Endothelial cell of umbilical vein (primary cell): ENCODE data around the gene RAB31. TPM values are rescaled to one million over a fixed set of nuclear protein-coding genes. Genes with fewer than 3 reads are reported as not detected.

Experiments
- BruUV-seq: library from RNA; stranded (reverse); fragments of 400-500 nt; replicated peaks from 2 replicates; lab custom pipeline; 2021; lab: Mats Ljungman, UMichigan
- CTCF ChIA-PET: fragments of 300-600, 350-600 bp; sonication (Branson Sonifier 250); formaldehyde crosslinking; loops from one replicate; lab custom pipeline; 2021; ENCODE audit warnings: antibody characterized with exemption, inconsistent platforms; lab: Charles Lee
- POLR2A ChIA-PET: fragments of 300-600, 350-600 bp; sonication (Branson Sonifier 250); formaldehyde crosslinking; loops from one replicate; lab custom pipeline; 2021; ENCODE audit warnings: antibody characterized with exemption, inconsistent platforms; lab: Charles Lee
- DNase-seq: peaks from one replicate; pipeline ENCODE4 v3.0.0-alpha.2; 2011; ENCODE audit warnings: low read depth, low spot score
- FAIRE-seq: peaks from 2 replicates; lab custom pipeline; 2011; peaks lifted over from hg19 to GRCh38; lab: Jason Lieb, UNC
- H2AFZ ChIP-seq: 2 replicates; pipeline ENCODE4 v1.6.0; 2012; ENCODE audit warnings: low read depth, low read length, control low read depth, inconsistent platforms
- H3K27ac ChIP-seq: 2 replicates; pipeline ENCODE4 v1.5.1; 2011; ENCODE audit warnings: low read depth, mild to moderate bottlenecking, control low read depth, low read length, moderate library complexity; ENCODE audit not compliant: insufficient read depth
- H3K27me3 ChIP-seq, 2 experiments: 2 replicates each; pipeline versions ENCODE4 v1.6.0 to v1.6.1; 2011; ENCODE audit warnings: low read length in 2 of 2, mixed read lengths in 1 of 2; ENCODE audit not compliant: control insufficient read depth in 2 of 2, insufficient read depth in 2 of 2
- H3K36me3 ChIP-seq, 2 experiments: 2 replicates in 1 of 2; 3 replicates in 1 of 2; pipeline ENCODE4 v1.5.1; 2011; ENCODE audit warnings: low read length in 2 of 2, mild to moderate bottlenecking in 1 of 2, moderate library complexity in 1 of 2; ENCODE audit not compliant: control insufficient read depth in 2 of 2, insufficient read depth in 2 of 2; ENCODE audit errors: extremely low read depth in 1 of 2
- H3K4me1 ChIP-seq: 3 replicates; pipeline ENCODE4 v1.5.1; 2011; ENCODE audit warnings: mild to moderate bottlenecking, low read length; ENCODE audit not compliant: control insufficient read depth, insufficient read depth; ENCODE audit errors: extremely low read depth
- H3K4me2 ChIP-seq: 2 replicates; pipeline ENCODE4 v1.6.1; 2011; ENCODE audit warnings: low read length, control low read depth, mixed read lengths; ENCODE audit not compliant: insufficient read depth
- H3K4me3 ChIP-seq, 3 experiments: fragments of 200-600 bp in 1 of 3; sonication (generic), shearing (Covaris generic) in 1 of 3; replicated peaks in 1 of 3; 2 replicates each; pipeline ENCODE4 v1.5.1; 2011 to 2016; ENCODE audit warnings: control low read depth in 3 of 3, low read length in 3 of 3, mild to moderate bottlenecking in 2 of 3, inconsistent platforms in 1 of 3, low read depth in 1 of 3, moderate library complexity in 1 of 3; ENCODE audit not compliant: insufficient read depth in 1 of 3
- H3K79me2 ChIP-seq: 2 replicates; pipeline ENCODE4 v1.6.0; 2012; ENCODE audit warnings: low read length, inconsistent platforms; ENCODE audit not compliant: control insufficient read depth, insufficient read depth
- H3K9ac ChIP-seq: replicated peaks from 2 replicates; pipeline ENCODE3; 2011; ENCODE audit warnings: low read length, control low read depth; ENCODE audit not compliant: insufficient read depth; ENCODE audit errors: extremely low read depth
- H3K9me1 ChIP-seq: replicated peaks from 3 replicates; pipeline ENCODE4 v1.6.0; 2011; ENCODE audit warnings: mild to moderate bottlenecking, low read length; ENCODE audit not compliant: control insufficient read depth, insufficient read depth; ENCODE audit errors: extremely low read depth
- H3K9me3 ChIP-seq: replicated peaks from 2 replicates; pipeline ENCODE4 v1.5.1; 2012; ENCODE audit warnings: low read length, inconsistent platforms; ENCODE audit not compliant: control insufficient read depth, insufficient read depth
- H4K20me1 ChIP-seq: replicated peaks from 2 replicates; pipeline ENCODE3; 2011; ENCODE audit warnings: mild to moderate bottlenecking, low read length; ENCODE audit not compliant: control insufficient read depth, insufficient read depth; ENCODE audit errors: extremely low read depth
- CTCF ChIP-seq, 2 donors: IDR thresholded peaks; 1 replicate in 1 of 2; 2 replicates in 1 of 2; pipeline ENCODE4 v1.5.1; 2011; ENCODE audit warnings: low read length in 2 of 2, mild to moderate bottlenecking in 2 of 2, moderate library complexity in 2 of 2, control low read depth in 1 of 2, inconsistent platforms in 1 of 2, low read depth in 1 of 2; ENCODE audit not compliant: insufficient read depth in 1 of 2; ENCODE audit errors: extremely low read depth in 1 of 2
- EZH2 ChIP-seq: IDR thresholded peaks from 2 replicates; pipeline ENCODE4 v1.6.1; 2012; ENCODE audit warnings: borderline replicate concordance, low read depth, mild to moderate bottlenecking, moderate library complexity, low read length, inconsistent platforms; ENCODE audit not compliant: severe bottlenecking
- FOS ChIP-seq: IDR thresholded peaks from 2 replicates; pipeline ENCODE4 v1.6.1; 2011; ENCODE audit warnings: mild to moderate bottlenecking, low read length, moderate library complexity, borderline replicate concordance; ENCODE audit not compliant: insufficient read depth
- GATA2 ChIP-seq: IDR thresholded peaks from 2 replicates; pipeline ENCODE4 v1.7.0; 2011; ENCODE audit warnings: low read depth, mild to moderate bottlenecking, moderate library complexity, mixed read lengths, low read length; ENCODE audit not compliant: insufficient read length, insufficient read depth
- JUN ChIP-seq: IDR thresholded peaks from 2 replicates; pipeline ENCODE4 v1.6.1; 2011; ENCODE audit warnings: borderline replicate concordance, low read depth; ENCODE audit not compliant: insufficient read length, insufficient read depth
- MYC ChIP-seq: IDR thresholded peaks from one replicate; pipeline ENCODE4 v1.6.1; 2011; ENCODE audit warnings: mild to moderate bottlenecking, low read depth, low read length
- POLR2A ChIP-seq: IDR thresholded peaks from 2 replicates; pipeline ENCODE4 v1.6.1; 2012; ENCODE audit warnings: low read depth, mild to moderate bottlenecking, control low read depth, low read length
- POLR2AphosphoS5 ChIP-seq: IDR thresholded peaks from 2 replicates; pipeline ENCODE4 v1.6.1; 2012; ENCODE audit warnings: low read depth, mild to moderate bottlenecking, control low read depth, low read length, moderate library complexity; ENCODE audit not compliant: insufficient read depth
- dilution Hi-C: fragments of 300-500 bp; cut with MboI; formaldehyde crosslinking; loops from one replicate; pipeline ENCODE4 v1.15.0; 2019; ENCODE audit warnings: low sequenced_read_pairs; ENCODE audit not compliant: extremely low pct_ligation_motif_present
- intact Hi-C: fragments of 100-400 bp; cut with micrococcal nuclease; formaldehyde crosslinking; loops from one replicate; pipeline ENCODE4 v1.10.0; 2022
- polyA plus RNA-seq, 4 experiments: library from polyadenylated mRNA; depleted of rRNA in 3 of 4; stranded (reverse) in 3 of 4; unstranded in 1 of 4; fragments of >200 nt; gene quantifications; 2 replicates each; pipeline versions ENCODE4 v1.2.1 to v1.2.3, GENCODE V29; 2011 to 2012; ENCODE audit warnings: missing spikeins in 1 of 4
- total RNA-seq: library from RNA; stranded (reverse); gene quantifications from 2 replicates; pipeline ENCODE4 v1.2.3, GENCODE V29; 2021
- TF ChIP-seq, protein P1 (sequence below): IDR thresholded peaks from 2 replicates; pipeline ENCODE4 v1.6.1; 2011; ENCODE audit not compliant: insufficient read depth, insufficient read length

RAB31 gene
- total and polyA plus RNA-seq, 2 donors (not counting 3 experiments of a cell fraction or from before 2014, with no cell fraction given), result 30.5 TPM

GRCh38 chr18:9905401-9905922, 197.4 kb downstream of the RAB31 start:
- H3K4me2 ChIP-seq, result no peak overlapping the region
- no peaks in the 10 kb centered on the region for H4K20me1 ChIP-seq
- intact Hi-C loops (no loop called here), dilution Hi-C loops (no loop called here)
- H3K9me3 ChIP-seq, result no peaks in the 10 kb centered on the region
- H3K4me3 ChIP-seq, result no peak overlapping the region
- no peak overlapping the region for H3K9ac ChIP-seq
- H3K9me1 ChIP-seq, result no peaks in the 10 kb centered on the region
- no peak for FAIRE-seq
- H3K27ac ChIP-seq, result no peak overlapping the region
- TF ChIP-seq POLR2AphosphoS5 (no peak), MYC (no peak), FOS (no peak), CTCF (IDR thresholded peaks at IDR 0.05; ENCODE audit: extremely low read depth in 1 of 2, insufficient read depth in 1 of 2, low read depth in 1 of 2, low read length in 2 of 2) (no peak), GATA2 (no peak), POLR2A (no peak), EZH2 (no peak), JUN (no peak)
- TF ChIP-seq, protein P1, sequence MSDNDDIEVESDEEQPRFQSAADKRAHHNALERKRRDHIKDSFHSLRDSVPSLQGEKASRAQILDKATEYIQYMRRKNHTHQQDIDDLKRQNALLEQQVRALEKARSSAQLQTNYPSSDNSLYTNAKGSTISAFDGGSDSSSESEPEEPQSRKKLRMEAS, result no peak
- H3K4me1 ChIP-seq, result no peaks in the 10 kb centered on the region
- POLR2A ChIA-PET, result no interaction called here
- H2AFZ ChIP-seq, result no peak overlapping the region
- DNase-seq, result no peak
- no peaks in the 10 kb centered on the region for H3K36me3 ChIP-seq
- CTCF ChIA-PET, result interaction anchor here (1.5 kb wide), 1 partner anchor 9 kb away, joined by 4 read pairs; no protein-coding TSS in a partner anchor
- H3K79me2 ChIP-seq, result no peaks in the 10 kb centered on the region
- no TSS peak for BruUV-seq
- H3K27me3 ChIP-seq, result peaks cover 0 to 7% of the 10 kb centered on the region in 2 experiments
